NOMO-1 treated with DMSO at 0.1 percent for 48 hours (cell line): ENCODE measurements around the gene YBEY.
"Not testable (repeated sequence)": the region's sequence is repeated elsewhere in the genome, so short reads cannot be mapped to it uniquely, and the experiment has no call there.

Experiments
- DNase-seq: peaks from one replicate; lab custom pipeline; 2025; ENCODE audit not compliant: unreplicated experiment; lab: John Stamatoyannopoulos, UW

Gene YBEY

GRCh38 chr21:46299167-46299566 is 13.0 kb downstream of the YBEY start:
- no peak for DNase-seq

- no peak for DNase-seq
These were observed 15.6 kb downstream of the YBEY start for GRCh38 chr21:46301759-46302158.

GRCh38 chr21:46304437-46304836 is 18.3 kb downstream of the YBEY start:
- DNase-seq, result no peak

GRCh38 chr21:46304955-46305354 is 18.8 kb downstream of the YBEY start:
- DNase-seq, result no peak

- DNase-seq, result no peak
These were observed 21.5 kb downstream of the YBEY start for GRCh38 chr21:46307625-46308024.

GRCh38 chr21:46308431-46308830 is 22.3 kb downstream of the YBEY start:
- DNase-seq, result no peak

- DNase-seq, result not testable (repeated sequence)
These were observed 24.1 kb downstream of the YBEY start for GRCh38 chr21:46310260-46310659.

- DNase-seq, result no peak
These were observed 25.4 kb downstream of the YBEY start for GRCh38 chr21:46311568-46311967.

GRCh38 chr21:46312949-46313348 is 26.8 kb downstream of the YBEY start:
- DNase-seq, result no peak

GRCh38 chr21:46314441-46315020 is 28.4 kb downstream of the YBEY start:
- no peak for DNase-seq

GRCh38 chr21:46316708-46317324 is 30.7 kb downstream of the YBEY start:
- DNase-seq, result no peak

- DNase-seq, result no peak
These were observed 31.7 kb downstream of the YBEY start for GRCh38 chr21:46317710-46318463.

GRCh38 chr21:46318464-46318845 is 32.3 kb downstream of the YBEY start:
- DNase-seq, result no peak

GRCh38 chr21:46319186-46319585 is 33.0 kb downstream of the YBEY start:
- no peak for DNase-seq

GRCh38 chr21:46320331-46320801 is 34.2 kb downstream of the YBEY start:
- no peak for DNase-seq

- peak; percentile 23 for DNase-seq
These were observed 36.4 kb downstream of the YBEY start for GRCh38 chr21:46322351-46323226.

- peak; percentile 25 for DNase-seq
These were observed 37.1 kb downstream of the YBEY start for GRCh38 chr21:46323227-46323709.

GRCh38 chr21:46323710-46324389 is 37.7 kb downstream of the YBEY start, which contains the start of the genes C21orf58 and PCNT:
Gene C21orf58 (minus strand): TSS chr21:46323870. CDS start chr21:46322738, 1,132 bp downstream.
Gene PCNT (plus strand): TSS chr21:46324156. CDS start chr21:46324229, 73 bp downstream.
- DNase-seq, result peak; percentile 97

GRCh38 chr21:46324390-46325072 is 38.4 kb downstream of the YBEY start:
- peak; percentile 51 for DNase-seq
